HG03064 (cell line): ENCODE data around the gene PRKG1.
"Not testable (repeated sequence)": the region's sequence is repeated elsewhere in the genome, so short reads cannot be mapped to it uniquely, and the experiment has no call there.

Experiments used
- ATAC-seq: cut with Tn5 transposase; IDR thresholded peaks from one replicate; pipeline ENCODE4 v1.9.1; 2021; ENCODE audit warnings: low read depth; ENCODE audit not compliant: unreplicated experiment

Gene PRKG1

GRCh38 chr10:52212802-52213201, 1138.5 kb downstream of the PRKG1 start:
- ATAC-seq, result no peak

- no peak for ATAC-seq
Observed at GRCh38 chr10:52213321-52213752, 1139.0 kb downstream of the PRKG1 start.

DNA sequence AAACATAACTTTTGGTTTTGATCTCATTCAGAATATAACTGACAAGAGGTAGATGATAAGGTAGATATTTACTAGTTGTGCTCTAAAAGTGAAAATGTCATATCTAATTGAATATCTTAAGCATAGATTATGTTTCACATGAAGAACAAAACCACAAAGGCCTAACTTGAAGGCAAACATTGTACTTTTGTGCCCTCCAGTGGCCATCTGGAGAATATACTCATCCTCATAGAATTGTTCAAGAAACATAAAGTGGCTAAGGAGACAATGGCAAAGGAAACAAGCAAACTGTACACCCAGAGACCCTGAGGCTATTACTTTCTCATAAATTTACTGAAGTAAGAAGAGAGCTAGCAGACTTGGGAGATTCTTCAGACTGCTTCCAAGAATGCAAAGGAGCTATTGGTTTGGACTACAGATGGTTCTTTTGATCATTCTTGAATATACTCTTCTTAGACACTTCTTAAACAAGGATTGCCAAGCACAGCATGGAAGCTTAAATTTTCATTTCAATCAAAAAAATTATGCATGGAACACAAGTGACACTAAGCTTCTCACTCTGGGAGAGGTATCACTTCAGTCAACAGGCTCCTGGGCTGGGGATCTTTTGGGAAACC, 1141.6 kb downstream of the PRKG1 start:
- peak; percentile 58 for ATAC-seq

DNA sequence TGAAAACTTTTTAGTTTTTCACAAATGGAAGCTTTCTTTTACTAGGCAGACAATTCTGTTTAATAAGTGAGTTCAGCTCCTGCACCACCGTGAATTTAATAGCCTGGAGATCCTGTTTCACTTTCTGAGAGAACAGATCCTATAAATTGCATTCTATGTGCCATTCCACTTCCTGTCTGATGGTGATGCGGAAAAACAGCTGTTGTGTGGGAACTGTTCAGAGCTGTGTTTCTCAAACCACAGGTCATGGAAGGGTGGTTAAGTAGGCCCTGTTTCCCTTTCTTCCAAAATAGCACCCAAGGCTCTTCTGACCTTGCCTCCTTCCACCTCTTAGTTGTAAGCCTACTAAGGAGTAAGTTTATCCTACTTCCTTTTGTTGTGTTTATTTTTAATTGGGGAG, 1142.6 kb downstream of the PRKG1 start:
- ATAC-seq, result peak; percentile 79

DNA sequence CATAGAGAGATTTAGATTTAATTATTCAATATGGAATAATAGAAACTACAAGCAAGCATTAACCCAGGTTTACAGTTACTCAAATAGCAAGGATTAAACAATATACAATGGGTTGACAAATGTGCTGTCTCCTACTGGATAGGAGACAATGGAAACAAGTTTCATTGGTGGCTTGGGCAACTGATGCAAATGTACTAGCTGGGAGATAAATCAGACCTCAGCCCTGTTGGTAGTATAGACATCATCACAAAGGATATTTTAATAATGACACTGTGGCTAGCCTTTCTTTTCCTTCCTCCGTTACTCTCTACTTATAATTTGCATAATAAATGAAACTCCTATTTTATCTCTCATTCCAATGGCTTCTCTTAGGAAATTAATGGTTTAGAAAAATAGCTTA, 1143.2 kb downstream of the PRKG1 start:
- no peak for ATAC-seq

- no peak for ATAC-seq
Observed at GRCh38 chr10:52220947-52221346, 1146.7 kb downstream of the PRKG1 start.

DNA sequence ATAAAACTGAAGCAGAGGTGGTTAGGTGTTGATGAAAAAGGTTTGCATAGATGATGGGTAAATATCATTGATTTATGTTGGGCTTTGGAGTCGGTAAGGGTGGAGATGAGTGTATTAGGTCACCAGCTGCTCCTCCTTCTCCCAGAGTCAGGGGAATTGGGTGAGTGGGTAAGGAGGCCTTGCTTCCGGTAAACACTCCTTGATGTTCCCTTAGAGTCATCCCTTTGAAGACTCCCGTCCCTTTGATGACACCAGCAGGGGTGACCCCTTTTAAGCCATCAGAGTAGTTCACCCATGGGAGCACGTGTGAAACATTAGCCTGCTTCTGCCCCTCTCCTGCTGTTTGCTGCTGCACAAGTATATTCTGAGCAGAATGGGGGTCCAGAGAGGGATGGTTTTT, 1147.6 kb downstream of the PRKG1 start:
- ATAC-seq, result no peak

DNA sequence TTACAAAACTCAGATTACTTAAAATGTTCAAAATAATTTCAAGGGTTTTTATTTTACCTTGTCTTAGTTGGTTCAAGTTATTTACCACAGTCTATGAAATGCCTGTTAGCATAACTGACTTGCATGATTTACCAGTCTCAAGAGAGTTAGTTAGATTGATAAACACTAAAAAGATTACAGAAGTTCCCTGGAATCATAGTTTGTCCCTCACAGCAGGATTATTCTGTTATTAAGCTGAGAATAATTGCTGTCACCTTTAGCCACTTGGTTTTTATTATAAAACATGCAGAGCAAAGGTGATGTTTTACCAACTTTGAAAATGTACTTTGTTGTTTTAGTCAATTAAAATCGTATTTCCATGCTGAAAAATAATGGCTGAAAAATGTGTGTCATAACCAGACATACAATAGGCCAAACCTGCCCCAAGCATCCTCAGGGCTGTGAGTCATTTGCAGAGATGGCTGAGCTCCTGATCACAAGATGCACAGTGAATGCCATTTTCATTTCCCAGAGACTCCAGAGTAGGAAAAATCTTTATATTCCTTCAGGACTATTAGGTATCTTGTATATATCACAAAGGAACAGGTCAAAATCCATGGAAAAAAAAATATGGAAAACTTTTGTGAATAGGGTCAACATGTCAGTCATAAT, 1152.0 kb downstream of the PRKG1 start:
- no peak for ATAC-seq

GRCh38 chr10:52228556-52228955, 1154.3 kb downstream of the PRKG1 start:
- ATAC-seq, result no peak

DNA sequence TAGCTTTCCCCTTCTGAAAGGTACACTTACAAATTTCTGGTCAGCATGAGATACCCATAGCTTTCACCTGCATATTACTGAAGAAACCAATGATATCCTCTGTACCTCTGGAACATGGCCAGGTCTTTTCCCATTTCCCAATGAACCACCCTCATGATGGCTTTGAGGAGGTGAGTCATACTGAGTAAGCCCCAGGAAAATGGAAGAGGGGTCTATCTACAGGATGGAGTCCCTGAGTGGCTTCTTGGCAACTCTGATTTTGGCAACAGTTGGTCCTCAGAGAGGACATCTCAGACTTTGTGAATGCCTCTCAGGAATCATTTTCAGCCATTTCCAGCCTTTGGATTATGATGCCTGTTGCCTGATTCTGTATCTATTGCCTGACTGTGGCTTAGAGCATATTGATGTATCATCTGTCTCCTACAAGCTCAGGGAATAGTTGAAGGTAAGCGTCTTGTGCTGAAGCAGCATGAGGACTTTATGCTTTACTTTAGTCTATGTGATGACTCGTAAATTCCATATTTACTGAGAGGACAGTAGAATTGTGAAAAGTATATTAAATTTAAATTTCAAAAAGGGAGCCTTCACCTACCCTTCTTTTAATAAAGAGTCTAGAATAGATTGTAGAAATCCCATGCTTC, 1155.1 kb downstream of the PRKG1 start:
- no peak for ATAC-seq

DNA sequence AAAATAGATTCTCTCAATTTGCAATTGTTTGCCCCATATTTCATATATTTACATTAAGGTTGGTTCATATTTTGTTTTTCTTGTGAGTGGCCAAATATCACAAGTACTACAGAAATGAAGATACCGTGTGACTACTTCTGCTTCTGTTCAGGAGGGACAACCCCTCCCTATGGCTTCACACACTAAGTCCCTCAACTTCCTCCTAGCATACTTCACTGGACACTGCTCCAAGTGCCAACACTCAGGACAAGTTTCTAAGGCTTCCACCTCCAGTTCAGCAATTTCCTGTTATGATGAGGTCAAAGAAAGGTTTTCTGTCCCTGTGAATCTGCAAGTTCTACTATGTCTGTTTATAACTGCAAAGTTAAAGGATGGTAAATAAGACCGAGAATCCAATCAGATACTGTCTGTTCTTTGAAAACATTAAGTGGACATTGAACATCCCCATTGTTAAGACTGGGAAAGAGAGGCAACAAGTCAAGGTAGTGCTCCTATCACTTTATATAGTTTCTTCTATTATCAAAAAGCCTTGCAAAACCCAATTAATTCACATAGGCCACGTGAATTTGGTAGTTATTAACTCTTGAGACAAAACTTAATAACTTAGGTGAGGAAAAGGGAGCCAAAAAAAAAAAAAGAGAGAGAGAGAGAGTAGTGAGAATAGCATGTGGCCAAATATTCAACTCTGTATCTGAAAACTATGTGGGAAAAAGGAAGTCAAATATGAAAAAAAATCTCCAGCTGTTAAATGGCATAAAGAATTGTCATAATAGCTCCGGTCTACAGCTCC, 1158.5 kb downstream of the PRKG1 start:
- ATAC-seq, result peak; percentile 94

- ATAC-seq, result not testable (repeated sequence)
Observed at GRCh38 chr10:52233351-52233991, 1159.2 kb downstream of the PRKG1 start.

DNA sequence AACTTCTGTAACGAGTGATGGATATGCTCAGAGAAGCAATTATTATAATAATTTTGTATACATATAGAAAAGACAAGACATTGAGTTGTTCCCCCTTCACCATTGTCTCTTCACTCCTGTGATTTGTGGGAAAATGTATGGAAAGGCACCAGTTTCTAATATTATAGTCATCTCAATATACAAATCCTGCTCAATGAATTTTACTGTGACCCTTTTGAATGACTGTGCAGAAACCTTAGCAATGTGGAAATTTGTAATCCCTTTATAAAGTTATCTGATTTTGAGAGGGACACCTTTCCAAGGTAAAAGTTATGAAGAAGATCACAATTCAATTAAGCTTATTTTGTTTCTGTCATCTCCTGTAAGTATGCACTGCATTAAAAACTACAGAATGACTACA, 1165.5 kb downstream of the PRKG1 start:
- no peak for ATAC-seq

DNA sequence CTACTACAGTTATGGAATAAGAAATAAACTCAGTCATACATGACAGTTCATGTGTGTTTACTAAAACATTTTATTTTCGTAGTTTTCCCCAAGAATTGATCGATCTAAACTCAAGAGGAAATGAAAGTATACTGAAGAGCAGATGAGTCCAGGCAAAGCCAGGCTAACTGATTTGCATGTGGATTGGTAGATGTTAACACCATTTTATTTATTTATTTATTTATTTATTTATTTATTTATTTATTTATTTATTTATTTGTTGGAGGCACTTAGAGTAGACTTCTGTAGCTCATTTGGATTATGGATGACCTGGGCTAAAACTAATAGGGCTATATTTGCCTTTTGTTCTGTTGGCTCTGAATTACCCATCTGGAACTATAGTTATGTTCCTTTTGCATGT, 1171.3 kb downstream of the PRKG1 start:
- no peak for ATAC-seq

GRCh38 chr10:52247929-52248328, 1173.6 kb downstream of the PRKG1 start:
- not testable (repeated sequence) for ATAC-seq

DNA sequence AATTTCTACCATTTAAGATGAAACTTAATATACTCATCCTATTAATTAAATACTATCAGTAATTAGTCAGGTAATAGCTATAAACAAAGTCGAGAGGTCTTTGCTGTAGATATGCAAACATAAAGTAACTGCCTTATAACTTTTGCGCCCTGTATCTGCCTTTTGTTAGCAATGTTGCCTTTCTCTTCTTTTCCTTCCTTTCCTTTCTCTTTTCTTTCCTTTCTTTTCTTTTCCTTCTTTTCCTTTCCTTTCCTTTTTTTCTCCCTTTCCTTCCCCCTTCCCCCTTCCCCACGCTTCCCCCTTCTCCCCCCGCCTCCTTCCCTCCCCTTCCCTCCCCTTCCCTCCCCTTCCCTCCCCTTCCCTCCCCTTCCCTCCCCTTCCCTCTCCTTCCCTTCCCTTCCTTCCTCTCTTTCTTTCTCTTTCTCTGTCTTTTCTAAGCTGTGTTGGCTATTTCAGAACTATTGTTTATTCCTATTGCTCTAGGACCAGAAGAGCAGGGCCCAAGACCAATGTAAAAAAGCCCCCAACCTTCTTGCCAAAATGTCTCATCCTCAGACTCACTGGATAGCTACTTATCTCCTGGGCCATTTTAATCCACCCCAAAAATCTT, 1174.5 kb downstream of the PRKG1 start:
- no peak for ATAC-seq

DNA sequence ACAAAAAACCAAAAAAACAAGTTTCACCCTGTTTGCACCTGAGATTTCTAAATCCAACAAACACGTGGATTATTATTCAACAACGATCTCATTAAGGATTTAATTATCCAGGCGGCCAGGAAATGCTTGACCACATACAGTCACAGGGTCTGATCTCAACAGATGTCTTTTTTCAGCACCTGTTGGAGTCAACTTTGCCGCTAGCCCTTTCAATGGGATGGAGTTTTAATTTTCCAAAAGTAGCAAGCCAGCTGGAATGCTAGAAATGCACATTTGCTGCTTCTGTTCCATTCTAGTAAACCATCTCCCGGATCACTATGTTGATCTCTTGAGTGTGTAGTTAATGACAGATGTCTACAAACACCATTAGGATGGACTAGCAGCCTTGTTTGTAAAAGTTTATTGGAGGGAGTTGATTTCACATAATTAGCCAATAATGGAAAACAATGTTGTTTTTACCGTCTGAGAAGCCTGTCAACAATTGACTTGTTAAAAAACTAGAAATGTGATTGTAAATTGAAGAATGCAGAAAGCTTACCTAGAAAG, 1175.6 kb downstream of the PRKG1 start:
- no peak for ATAC-seq

GRCh38 chr10:52250510-52250909, 1176.2 kb downstream of the PRKG1 start:
- ATAC-seq, result no peak

- no peak for ATAC-seq
Observed at GRCh38 chr10:52252307-52252706, 1178.0 kb downstream of the PRKG1 start.
